H1 (cell line): ENCODE measurements around the gene PCDH7. TPM values are rescaled to one million over a fixed set of nuclear protein-coding genes. Genes with fewer than 3 reads are reported as not detected.

Source experiments
- CTCF ChIA-PET: fragments of 300-600 bp; sonication (Branson Sonifier 250); formaldehyde crosslinking; loops from one replicate; lab custom pipeline; 2021; ENCODE audit not compliant: partially characterized antibody; lab: Charles Lee
- POLR2A ChIA-PET: fragments of 300-600 bp; sonication (Branson Sonifier 250); formaldehyde crosslinking; loops from one replicate; lab custom pipeline; 2021; ENCODE audit warnings: inconsistent platforms; ENCODE audit not compliant: partially characterized antibody; lab: Charles Lee
- DNase-seq, 2 experiments: peaks; one replicate each; pipeline versions ENCODE4 v3.0.0 to v3.0.0-alpha.2; 2010 to 2022; ENCODE audit warnings: low spot score in 2 of 2, low read depth in 1 of 2, mixed read lengths in 1 of 2
- FAIRE-seq: peaks from 2 replicates; lab custom pipeline; 2011; peaks lifted over from hg19 to GRCh38; lab: Jason Lieb, UNC
- H2AFZ ChIP-seq: 2 replicates; pipeline ENCODE4 v1.8.1; 2012; ENCODE audit warnings: low read length, inconsistent platforms
- H2AK5ac ChIP-seq: 2 replicates; pipeline ENCODE4 v1.6.1; 2013; ENCODE audit warnings: low read depth, low read length
- H2BK120ac ChIP-seq: replicated peaks from 2 replicates; pipeline ENCODE3; 2013; ENCODE audit warnings: low read depth, low read length, inconsistent platforms
- H2BK12ac ChIP-seq: 2 replicates; pipeline ENCODE4 v1.6.1; 2013; ENCODE audit warnings: low read depth, low read length
- H2BK15ac ChIP-seq: 2 replicates; pipeline ENCODE4 v1.6.1; 2013; ENCODE audit warnings: low read length
- H2BK20ac ChIP-seq: 2 replicates; pipeline ENCODE4 v1.6.1; 2013; ENCODE audit warnings: low read length
- H2BK5ac ChIP-seq: 2 replicates; pipeline ENCODE4 v1.6.1; 2013; ENCODE audit warnings: low read depth, low read length
- H3K14ac ChIP-seq: 2 replicates; pipeline ENCODE4 v1.6.1; 2013; ENCODE audit warnings: inconsistent platforms; ENCODE audit not compliant: insufficient read length
- H3K18ac ChIP-seq: 2 replicates; pipeline ENCODE4 v1.6.1; 2013; ENCODE audit warnings: low read length; ENCODE audit errors: extremely low read depth
- H3K23ac ChIP-seq: 2 replicates; pipeline ENCODE4 v1.6.1; 2013; ENCODE audit warnings: inconsistent platforms; ENCODE audit not compliant: insufficient read length
- H3K23me2 ChIP-seq: 2 replicates; pipeline ENCODE4 v1.6.1; 2013; ENCODE audit warnings: low read depth, low read length
- H3K27ac ChIP-seq: 2 replicates; pipeline ENCODE4 v1.6.1; 2011; ENCODE audit warnings: low read depth, low read length, inconsistent platforms
- H3K27me3 ChIP-seq, 4 experiments: replicated peaks in 1 of 4; 1 replicate in 1 of 4; 2 replicates in 3 of 4; pipeline versions ENCODE4 v1.6.1 to v1.8.1; 2011 to 2013; ENCODE audit warnings: low read length in 3 of 4, mild to moderate bottlenecking in 3 of 4, inconsistent platforms in 2 of 4, mixed read lengths in 2 of 4, moderate library complexity in 1 of 4; ENCODE audit not compliant: control insufficient read depth in 3 of 4, insufficient read depth in 3 of 4; ENCODE audit errors: extremely low read depth in 1 of 4
- H3K36me3 ChIP-seq, 4 experiments: 2 replicates each; pipeline versions ENCODE4 v1.6.1 to v1.8.1; 2011 to 2013; ENCODE audit warnings: mild to moderate bottlenecking in 4 of 4, low read length in 3 of 4, moderate library complexity in 2 of 4, control low read depth in 1 of 4, inconsistent platforms in 1 of 4; ENCODE audit not compliant: insufficient read depth in 4 of 4, control insufficient read depth in 2 of 4
- H3K4ac ChIP-seq: replicated peaks from 2 replicates; pipeline ENCODE3; 2013; ENCODE audit warnings: low read length, low read depth, mixed read lengths, inconsistent platforms; ENCODE audit not compliant: insufficient read length
- H3K4me1 ChIP-seq, 4 experiments: replicated peaks in 1 of 4; 1 replicate in 1 of 4; 2 replicates in 3 of 4; pipeline versions ENCODE4 v1.6.1 to v1.8.1; 2011 to 2013; ENCODE audit warnings: low read length in 3 of 4, inconsistent platforms in 2 of 4, mixed read lengths in 1 of 4; ENCODE audit not compliant: insufficient read depth in 4 of 4, control insufficient read depth in 3 of 4
- H3K4me2 ChIP-seq, 2 experiments: 2 replicates each; pipeline versions ENCODE4 v1.6.1 to v1.8.1; 2011 to 2013; ENCODE audit warnings: low read depth in 2 of 2, low read length in 2 of 2, control low read depth in 1 of 2, inconsistent platforms in 1 of 2, mild to moderate bottlenecking in 1 of 2; ENCODE audit not compliant: insufficient read depth in 1 of 2
- H3K4me3 ChIP-seq, 4 experiments: fragments of 200-600, 300-600 bp in 1 of 4; sonication (generic), shearing (Covaris generic), sonication (Bioruptor Twin) in 1 of 4; 2 replicates each; pipeline versions ENCODE4 v1.5.1 to v1.8.1; 2011 to 2016; ENCODE audit warnings: low read length in 4 of 4, low read depth in 3 of 4, control low read depth in 2 of 4, inconsistent platforms in 2 of 4, mild to moderate bottlenecking in 2 of 4, mixed read lengths in 1 of 4, moderate library complexity in 1 of 4; ENCODE audit not compliant: insufficient read depth in 2 of 4; ENCODE audit errors: extremely low read depth in 1 of 4
- H3K56ac ChIP-seq: replicated peaks from 2 replicates; pipeline ENCODE3; 2013; ENCODE audit warnings: low read depth, mild to moderate bottlenecking, mixed read lengths, low read length, inconsistent platforms; ENCODE audit not compliant: insufficient read length
- H3K79me1 ChIP-seq: 2 replicates; pipeline ENCODE4 v1.6.1; 2013; ENCODE audit warnings: low read depth, low read length, control low read depth
- H3K79me2 ChIP-seq, 2 experiments: 2 replicates each; pipeline versions ENCODE4 v1.6.1 to v1.8.1; 2012 to 2013; ENCODE audit warnings: low read length in 2 of 2, mild to moderate bottlenecking in 2 of 2, inconsistent platforms in 1 of 2; ENCODE audit not compliant: insufficient read depth in 2 of 2, control insufficient read depth in 1 of 2
- H3K9ac ChIP-seq, 4 experiments: replicated peaks in 1 of 4; 1 replicate in 1 of 4; 2 replicates in 3 of 4; pipeline versions ENCODE4 v1.6.1 to v1.8.1; 2011 to 2013; ENCODE audit warnings: low read depth in 3 of 4, low read length in 3 of 4, control low read depth in 2 of 4, mild to moderate bottlenecking in 2 of 4, moderate library complexity in 2 of 4, inconsistent platforms in 1 of 4; ENCODE audit errors: extremely low read depth in 1 of 4
- H3K9me3 ChIP-seq, 2 experiments: 2 replicates each; pipeline versions ENCODE4 v1.6.1 to v1.8.1; 2012 to 2013; ENCODE audit warnings: mild to moderate bottlenecking in 2 of 2, moderate library complexity in 2 of 2, control low read depth in 1 of 2, inconsistent platforms in 1 of 2, low read depth in 1 of 2, low read length in 1 of 2, mixed read lengths in 1 of 2; ENCODE audit not compliant: insufficient read depth in 2 of 2
- H4K20me1 ChIP-seq, 2 experiments: replicated peaks in 1 of 2; 2 replicates each; pipeline versions ENCODE3 to v1.8.1; 2011 to 2013; ENCODE audit warnings: inconsistent platforms in 2 of 2, low read length in 2 of 2, mild to moderate bottlenecking in 1 of 2; ENCODE audit not compliant: insufficient read depth in 2 of 2, control insufficient read depth in 1 of 2
- H4K5ac ChIP-seq: 2 replicates; pipeline ENCODE4 v1.6.1; 2013; ENCODE audit warnings: low read length, low read depth, mixed read lengths, inconsistent platforms; ENCODE audit not compliant: insufficient read length
- H4K8ac ChIP-seq: 2 replicates; pipeline ENCODE4 v1.8.0; 2013; ENCODE audit warnings: mild to moderate bottlenecking, moderate library complexity, low read length, inconsistent platforms; ENCODE audit not compliant: insufficient read depth; ENCODE audit errors: extremely low read depth
- H4K91ac ChIP-seq: replicated peaks from 2 replicates; pipeline ENCODE3; 2013; ENCODE audit warnings: low read length, mixed read lengths, inconsistent platforms; ENCODE audit not compliant: insufficient read length
- BRCA1 ChIP-seq: IDR thresholded peaks from 2 replicates; pipeline ENCODE4 v1.6.1; 2012; ENCODE audit warnings: low read depth, low read length, improper control_type of control experiment
- CBX5 ChIP-seq: fragments of 300-800, 300-1000 bp; sonication (generic); IDR thresholded peaks from 2 replicates; pipeline ENCODE4 v1.7.1; 2016; ENCODE audit warnings: antibody characterized with exemption, low read length, low read depth
- CHD2 ChIP-seq: IDR thresholded peaks from 2 replicates; pipeline ENCODE4 v1.6.1; 2012; ENCODE audit warnings: low read length, improper control_type of control experiment
- CREB1 ChIP-seq: IDR thresholded peaks from 2 replicates; pipeline ENCODE4 v1.6.1; 2012; ENCODE audit warnings: inconsistent platforms
- CTBP2 ChIP-seq: IDR thresholded peaks from 2 replicates; pipeline ENCODE4 v1.7.0; 2011; ENCODE audit warnings: borderline replicate concordance, mild to moderate bottlenecking, moderate library complexity, mixed read lengths, low read length; ENCODE audit not compliant: insufficient read depth, insufficient read length
- HDAC2 ChIP-seq, 2 experiments: fragments of 300-600 bp in 1 of 2; sonication (generic) in 1 of 2; IDR thresholded peaks; 2 replicates each; pipeline ENCODE4 v1.6.1; 2011 to 2012; ENCODE audit warnings: low read depth in 2 of 2, low read length in 2 of 2, mild to moderate bottlenecking in 2 of 2, moderate library complexity in 2 of 2, borderline replicate concordance in 1 of 2, inconsistent platforms in 1 of 2
- HDAC6 ChIP-seq: IDR thresholded peaks from one replicate; pipeline ENCODE4 v1.7.1; 2012; ENCODE audit warnings: low read depth, mild to moderate bottlenecking, inconsistent platforms, low read length, moderate library complexity
- KDM4A ChIP-seq: IDR thresholded peaks from one replicate; pipeline ENCODE4 v1.7.1; 2012; ENCODE audit warnings: low read depth, mild to moderate bottlenecking, moderate library complexity, low read length, inconsistent platforms; ENCODE audit not compliant: severe bottlenecking
- NRF1 ChIP-seq: IDR thresholded peaks from 2 replicates; pipeline ENCODE4 v1.6.1; 2011; ENCODE audit warnings: mild to moderate bottlenecking, low read depth, low read length, improper control_type of control experiment
- POLR2AphosphoS5 ChIP-seq: IDR thresholded peaks from 2 replicates; pipeline ENCODE4 v1.6.1; 2011; ENCODE audit warnings: low read depth, low read length
- POU5F1 ChIP-seq: IDR thresholded peaks from 2 replicates; pipeline ENCODE4 v1.6.1; 2011; ENCODE audit warnings: low read depth, mild to moderate bottlenecking, low read length, moderate library complexity
- RAD21 ChIP-seq, 2 experiments: IDR thresholded peaks in 1 of 2; conservative IDR thresholded peaks in 1 of 2; 2 replicates each; pipeline ENCODE4 v1.6.1; 2011; ENCODE audit warnings: low read depth in 2 of 2, low read length in 2 of 2, improper control_type of control experiment in 1 of 2, inconsistent platforms in 1 of 2, mild to moderate bottlenecking in 1 of 2, moderate library complexity in 1 of 2
- RXRA ChIP-seq: IDR thresholded peaks from 2 replicates; pipeline ENCODE4 v1.6.1; 2011; ENCODE audit warnings: low read depth, mild to moderate bottlenecking, low read length, moderate library complexity; ENCODE audit not compliant: insufficient read depth
- SIN3A ChIP-seq, 2 experiments: IDR thresholded peaks in 1 of 2; conservative IDR thresholded peaks in 1 of 2; 2 replicates each; pipeline ENCODE4 v1.6.1; 2011 to 2012; ENCODE audit warnings: low read length in 2 of 2, improper control_type of control experiment in 1 of 2, low read depth in 1 of 2, mild to moderate bottlenecking in 1 of 2
- SP1 ChIP-seq: IDR thresholded peaks from 2 replicates; pipeline ENCODE4 v1.6.1; 2011; ENCODE audit warnings: low read depth, low read length
- WGBS, 2 experiments: shearing (Covaris generic) in 1 of 2; methylation state at CpG; one replicate each; pipeline versions ENCODE4 v1.1.6 to v1.1.7; 2013 to 2015; ENCODE audit warnings: low lambda C conversion rate in 2 of 2, mixed read lengths in 2 of 2, inconsistent platforms in 1 of 2, low coverage in 1 of 2, missing lambda C conversion rate in 1 of 2; ENCODE audit not compliant: insufficient replicate concordance in 2 of 2, insufficient coverage in 1 of 2, insufficient read length in 1 of 2; ENCODE audit errors: extremely low coverage in 1 of 2, missing lambda C conversion rate in 1 of 2; 5-methylcytosine and 5-hydroxymethylcytosine counted together
- polyA plus RNA-seq, 7 experiments: library from polyadenylated mRNA; depleted of rRNA in 3 of 7; stranded (reverse) in 5 of 7; unstranded in 2 of 7; fragments of >200 nt in 5 of 7; fragments of 200-250 nt in 2 of 7; gene quantifications; 1 replicate in 5 of 7; 2 replicates in 1 of 7; 4 replicates in 1 of 7; pipeline versions ENCODE4 v1.2.1 to v1.2.3, GENCODE V29; 2011 to 2013; ENCODE audit warnings: missing spikeins in 2 of 7, mixed read lengths in 2 of 7
- total RNA-seq: library from RNA; stranded (reverse); fragmentation: NEBNext Ultra II Directional; extraction: Animal tissue kit (Norgen Biotek cat#: 25700); gene quantifications from 2 replicates; pipeline ENCODE4 v1.2.1, GENCODE V29; 2021

The PCDH7 gene
- total and polyA plus RNA-seq, 2 of the 8 experiments (the other 6 are each of a cell fraction or from before 2014, with no cell fraction given), result 3.1 to 6.1 TPM

GRCh38 chr4:30746735-30747134, 26.6 kb downstream of the PCDH7 start:
- no peak overlapping the region for H3K9ac ChIP-seq
- POLR2A ChIA-PET, result no interaction called here
- FAIRE-seq, result no peak
- TF ChIP-seq CHD2, result no peak
- no peak for TF ChIP-seq SP1
- no peak for TF ChIP-seq RXRA
- no peak for TF ChIP-seq HDAC6
- no peak for TF ChIP-seq CTBP2
- TF ChIP-seq POU5F1, result no peak
- no peak for TF ChIP-seq HDAC2 (IDR thresholded peaks at IDR 0.05; ENCODE audit: borderline replicate concordance in 1 of 2, low read depth in 2 of 2, low read length in 2 of 2)
- no peak for TF ChIP-seq RAD21 (IDR thresholded peaks at IDR 0.05 in 1 of 2, conservative IDR thresholded peaks at IDR 0.05 in 1 of 2; ENCODE audit: low read depth in 2 of 2, low read length in 2 of 2)
- no peak for TF ChIP-seq BRCA1
- TF ChIP-seq CBX5, result no peak
- TF ChIP-seq KDM4A, result no peak
- no peak for TF ChIP-seq CREB1
- no peak for TF ChIP-seq SIN3A (conservative IDR thresholded peaks at IDR 0.05 in 1 of 2, IDR thresholded peaks at IDR 0.05 in 1 of 2; ENCODE audit: low read depth in 1 of 2, low read length in 2 of 2)
- no peak for TF ChIP-seq POLR2AphosphoS5
- TF ChIP-seq NRF1, result no peak

More at GRCh38 chr4:30746735-30747134, 26.6 kb downstream of the PCDH7 start:
- Histone ChIP-seq H3K27ac (no peak overlapping the region), H4K91ac (no peak overlapping the region), H2BK20ac (no peak overlapping the region), H2BK120ac (no peak overlapping the region), H3K56ac (no peak overlapping the region), H3K4ac (no peak overlapping the region), H4K20me1 (no peaks in the 10 kb centered on the region), H3K9me3 (no peaks in the 10 kb centered on the region), H4K8ac (no peak overlapping the region), H3K4me1 (no peaks in the 10 kb centered on the region), H4K5ac (no peak overlapping the region), H2BK5ac (no peak overlapping the region), H2BK12ac (no peak overlapping the region), H3K14ac (no peak overlapping the region), H3K4me3 (no peak overlapping the region), H3K27me3 (no peaks in the 10 kb centered on the region), H2AFZ (no peak overlapping the region), H3K36me3 (no peaks in the 10 kb centered on the region), H3K23ac (no peak overlapping the region), H3K4me2 (no peak overlapping the region), H3K23me2 (no peaks in the 10 kb centered on the region), H3K79me2 (no peaks in the 10 kb centered on the region), H2AK5ac (no peak overlapping the region), H3K79me1 (no peaks in the 10 kb centered on the region), H3K18ac (no peak overlapping the region), H2BK15ac (no peak overlapping the region)
- 95% methylated on average over 1 of the region's 1 CpG; no CpG with 5 or more reads in 1 of the 2 experiments for WGBS, 2 experiments
- DNase-seq, result no peak
- CTCF ChIA-PET, result interaction anchor here (1.5 kb wide), 1 partner anchor 10 kb away, joined by 3 read pairs; no protein-coding TSS in a partner anchor
